ENCODE measurements around the gene CFAP57. TPM values are rescaled to one million over a fixed set of nuclear protein-coding genes. Genes with fewer than 3 reads are reported as not detected.

The CFAP57 gene
- total RNA-seq, 1 experiment from 2014 or later: 1.7 TPM

DNA sequence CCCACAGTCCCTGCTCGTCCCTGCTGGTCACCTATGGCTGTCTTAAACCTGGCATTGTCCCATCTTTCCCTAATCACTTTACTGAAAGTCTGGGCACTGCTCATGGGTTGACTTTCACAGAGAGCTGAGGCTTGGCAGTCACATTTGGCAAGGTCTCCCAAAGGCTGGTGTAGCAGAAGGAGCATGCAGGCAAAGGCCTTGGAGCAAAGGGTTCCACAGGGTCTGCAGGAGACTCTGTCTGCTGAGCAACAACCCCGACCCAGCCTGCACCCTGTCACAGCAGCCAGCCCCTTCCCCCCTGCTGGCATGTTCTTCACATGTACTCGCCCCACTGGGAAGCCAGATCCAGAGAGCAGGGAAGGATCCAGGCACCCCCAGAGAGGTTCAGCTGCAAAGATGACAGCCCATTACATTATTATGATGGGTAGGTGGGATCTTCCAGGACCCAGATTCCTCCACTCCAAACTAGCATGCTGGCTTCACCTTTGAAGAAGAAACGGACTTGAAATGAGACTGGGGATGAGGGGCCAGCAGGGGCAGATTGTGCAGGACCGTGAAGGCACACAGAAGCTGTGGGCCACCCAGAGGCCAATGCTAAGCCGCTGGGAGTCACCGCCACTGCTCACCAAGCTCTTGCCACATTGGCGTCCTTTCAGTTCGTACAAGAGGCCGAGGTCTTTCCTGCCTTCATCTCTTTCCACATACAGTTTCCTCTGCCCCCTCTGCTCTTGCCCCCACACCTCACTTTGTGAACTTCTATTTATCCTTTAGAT lies 83.5 kb downstream of the CFAP57 start:
- Histone ChIP-seq H4K20me1 (ENCODE audit: insufficient read depth) (no peaks in the 10 kb centered on the region), H3K27me3 (ENCODE audit: insufficient read depth, low read depth) (no peaks in the 10 kb centered on the region), H3K9me2 (ENCODE audit: insufficient read depth) (no peaks in the 10 kb centered on the region), H3K4me1 (replicated peaks; ENCODE audit: insufficient read depth) (peaks cover 14% of the 10 kb centered on the region), H3K4me3 (no peak overlapping the region), H3F3A (ENCODE audit: insufficient read depth, low read depth) (peaks cover 5% of the 10 kb centered on the region; the same call in 1 of the 2 replicates), H3K4me2 (no peak overlapping the region), H3K9me3 (ENCODE audit: insufficient read depth, low read depth) (no peaks in the 10 kb centered on the region; the same call in 1 of the 2 replicates), H3K79me2 (ENCODE audit: low read depth) (no peaks in the 10 kb centered on the region), H2AFZ (no peak overlapping the region), H3K27ac (no peak overlapping the region), H3K36me3 (ENCODE audit: low read depth) (no peaks in the 10 kb centered on the region)
- intact Hi-C loops (cut with micrococcal nuclease; ENCODE audit: unreplicated experiment): no loop called here
- DNase-seq: no peak
- BruUV-seq (replicated peaks): no TSS peak
- TF ChIP-seq EZH2 (IDR thresholded peaks at IDR 0.05; ENCODE audit: low read depth) (no peak), CTCF (conservative IDR thresholded peaks at IDR 0.05) (no peak)
- ChIA-PET CTCF (no interaction called here), POLR2A (ENCODE audit: unreplicated experiment) (no interaction called here)

- Histone ChIP-seq H3F3A (ENCODE audit: insufficient read depth, low read depth) (peaks cover 5% of the 10 kb centered on the region; the same call in 1 of the 2 replicates), H3K4me1 (replicated peaks; ENCODE audit: insufficient read depth) (peaks cover 14% of the 10 kb centered on the region), H3K79me2 (ENCODE audit: low read depth) (no peaks in the 10 kb centered on the region), H3K4me2 (peak overlapping the region; percentile 12; the same call in 1 of the 2 replicates), H3K36me3 (ENCODE audit: low read depth) (no peaks in the 10 kb centered on the region), H3K27ac (peak overlapping the region; percentile 35; the same call in 1 of the 2 replicates), H3K9me2 (ENCODE audit: insufficient read depth) (no peaks in the 10 kb centered on the region), H3K9me3 (ENCODE audit: insufficient read depth, low read depth) (no peaks in the 10 kb centered on the region; the same call in 1 of the 2 replicates), H3K27me3 (ENCODE audit: insufficient read depth, low read depth) (no peaks in the 10 kb centered on the region), H3K4me3 (no peak overlapping the region), H4K20me1 (ENCODE audit: insufficient read depth) (no peaks in the 10 kb centered on the region), H2AFZ (no peak overlapping the region)
- BruUV-seq (replicated peaks): no TSS peak
- intact Hi-C loops (cut with micrococcal nuclease; ENCODE audit: unreplicated experiment): no loop called here
- no peak for TF ChIP-seq CTCF (conservative IDR thresholded peaks at IDR 0.05)
- no peak for TF ChIP-seq EZH2 (IDR thresholded peaks at IDR 0.05; ENCODE audit: low read depth)
- CTCF ChIA-PET: interaction anchor here (0.6 kb wide), 1 partner anchor 16 kb away, joined by 3 read pairs; no protein-coding TSS in a partner anchor
- POLR2A ChIA-PET (ENCODE audit: unreplicated experiment): interaction anchor here (0.6 to 1.0 kb wide), 3 partner anchors 14 to 640 kb away, joined by 3 to 8 read pairs (median 4); no protein-coding TSS in a partner anchor
- DNase-seq: peak; percentile 80 to 83
Measured at GRCh38 chr1:43256675-43257570, 84.8 kb downstream of the CFAP57 start.

DNA sequence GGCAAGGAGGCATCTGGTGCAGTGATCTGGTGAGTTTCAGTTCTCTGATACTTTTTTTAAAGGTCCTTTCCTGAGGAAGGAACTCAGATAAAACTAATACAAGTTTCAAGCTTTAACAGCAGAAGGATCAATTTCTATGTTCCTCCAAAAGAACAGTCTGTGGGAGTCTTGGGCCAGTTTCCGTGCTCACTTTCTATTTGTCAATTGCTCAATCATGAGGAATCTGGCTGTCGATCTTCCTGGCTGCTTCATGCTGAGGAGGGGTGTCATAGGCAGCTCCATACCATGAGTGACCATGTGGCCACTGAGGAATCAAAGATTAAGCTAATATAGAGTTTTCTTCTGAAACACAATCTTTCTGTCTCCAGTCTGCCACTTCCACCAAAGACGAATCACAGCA lies 86.2 kb downstream of the CFAP57 start:
- TF ChIP-seq CTCF (conservative IDR thresholded peaks at IDR 0.05) (no peak), EZH2 (IDR thresholded peaks at IDR 0.05; ENCODE audit: low read depth) (no peak)
- no TSS peak for BruUV-seq (replicated peaks)
- peaks cover 14% of the 10 kb centered on the region for H3K4me1 ChIP-seq (replicated peaks; ENCODE audit: insufficient read depth)
- peaks cover 5% of the 10 kb centered on the region; the same call in 1 of the 2 replicates for H3F3A ChIP-seq (ENCODE audit: insufficient read depth, low read depth)
- H3K4me3 ChIP-seq: no peak overlapping the region
- H2AFZ ChIP-seq: no peak overlapping the region
- H3K27me3 ChIP-seq (ENCODE audit: insufficient read depth, low read depth): no peaks in the 10 kb centered on the region
- H3K4me2 ChIP-seq: no peak overlapping the region
- H3K9me3 ChIP-seq (ENCODE audit: insufficient read depth, low read depth): peaks cover 5% of the 10 kb centered on the region
- H3K27ac ChIP-seq: no peak overlapping the region
- CTCF ChIA-PET: interaction anchor here (0.7 to 1.0 kb wide), 2 partner anchors 109 to 432 kb away, joined by 4 to 13 read pairs; partner anchors contain the start of gene ELOVL1
- POLR2A ChIA-PET (ENCODE audit: unreplicated experiment): interaction anchor here (0.6 kb wide), 1 partner anchor 8 kb away, joined by 4 read pairs; no protein-coding TSS in a partner anchor
- DNase-seq: no peak
- no peaks in the 10 kb centered on the region for H3K36me3 ChIP-seq (ENCODE audit: low read depth)
- H3K79me2 ChIP-seq (ENCODE audit: low read depth): no peaks in the 10 kb centered on the region
- H3K9me2 ChIP-seq (ENCODE audit: insufficient read depth): no peaks in the 10 kb centered on the region
- H4K20me1 ChIP-seq (ENCODE audit: insufficient read depth): no peaks in the 10 kb centered on the region
- intact Hi-C loops (cut with micrococcal nuclease; ENCODE audit: unreplicated experiment): no loop called here
